Measurements from ENCODE around the gene C5orf46. TPM values are rescaled to one million over a fixed set of nuclear protein-coding genes. Genes with fewer than 3 reads are reported as not detected.
"Not testable (repeated sequence)": the region's sequence is repeated elsewhere in the genome, so short reads cannot be mapped to it uniquely, and the experiment has no call there.

The C5orf46 gene
- total RNA-seq, 2 experiments from 2014 or later: not detected

GRCh38 chr5:147949711-147950573 lies 43.6 kb upstream of the C5orf46 start:
- H2AFZ ChIP-seq (ENCODE audit: low read length): no peak overlapping the region
- BruUV-seq (replicated peaks): no TSS peak
- POLR2A ChIA-PET: no interaction called here

GRCh38 chr5:147946658-147947274 lies 40.4 kb upstream of the C5orf46 start:
- H3K36me3 ChIP-seq (ENCODE audit: insufficient read depth, low read length); H3K4me3 ChIP-seq (ENCODE audit: low read depth, low read length, poor library complexity, severe bottlenecking); H4K20me1 ChIP-seq (ENCODE audit: insufficient read depth, low read length); DNase-seq (ENCODE audit: low spot score); H3K4me2 ChIP-seq (ENCODE audit: low read length); H3K79me2 ChIP-seq (ENCODE audit: insufficient read depth, low read depth, low read length); intact Hi-C loops (cut with micrococcal nuclease; ENCODE audit: unreplicated experiment); CTCF ChIA-PET (ENCODE audit: unreplicated experiment); BruUV-seq (replicated peaks); H3K9me3 ChIP-seq (ENCODE audit: low read length); POLR2A ChIA-PET; H3K27ac ChIP-seq (ENCODE audit: low read depth, low read length, poor library complexity, severe bottlenecking); H2AFZ ChIP-seq (ENCODE audit: low read length); H3K9me2 ChIP-seq (ENCODE audit: insufficient read depth, low read length); H3K4me1 ChIP-seq (ENCODE audit: insufficient read depth, low read length, poor library complexity, severe bottlenecking): not testable (repeated sequence)

More at GRCh38 chr5:147949711-147950573, 43.6 kb upstream of the C5orf46 start:
- CTCF ChIA-PET (ENCODE audit: unreplicated experiment): no interaction called here
- DNase-seq (ENCODE audit: low spot score): peak; percentile 51
- H3K9me3 ChIP-seq (ENCODE audit: low read length): no peaks in the 10 kb centered on the region
- H3K9me2 ChIP-seq (ENCODE audit: insufficient read depth, low read length): no peaks in the 10 kb centered on the region
- H3K79me2 ChIP-seq (ENCODE audit: insufficient read depth, low read depth, low read length): no peaks in the 10 kb centered on the region
- no peaks in the 10 kb centered on the region for H3K36me3 ChIP-seq (ENCODE audit: insufficient read depth, low read length)
- no peaks in the 10 kb centered on the region for H4K20me1 ChIP-seq (ENCODE audit: insufficient read depth, low read length)
- H3K4me1 ChIP-seq (ENCODE audit: insufficient read depth, low read length, poor library complexity, severe bottlenecking): no peaks in the 10 kb centered on the region
- TF ChIP-seq EZH2phosphoT487 (IDR thresholded peaks at IDR 0.05; ENCODE audit: borderline replicate concordance, low read depth, low read length) (no peak), CTCF (conservative IDR thresholded peaks at IDR 0.05; ENCODE audit: low read length) (peak; percentile 89)
- no peak overlapping the region for H3K27ac ChIP-seq (ENCODE audit: low read depth, low read length, poor library complexity, severe bottlenecking)
- H3K4me2 ChIP-seq (ENCODE audit: low read length): no peak overlapping the region
- intact Hi-C loops (cut with micrococcal nuclease; ENCODE audit: unreplicated experiment): loop anchor here (2.0 to 10.0 kb wide), 2 partner anchors 175 to 781 kb away; no protein-coding TSS in a partner anchor
- H3K4me3 ChIP-seq (ENCODE audit: low read depth, low read length, poor library complexity, severe bottlenecking): no peak overlapping the region

- Histone ChIP-seq H3K9me3 (ENCODE audit: low read length) (no peaks in the 10 kb centered on the region), H3K4me3 (ENCODE audit: low read depth, low read length, poor library complexity, severe bottlenecking) (no peak overlapping the region), H3K79me2 (ENCODE audit: insufficient read depth, low read depth, low read length) (no peaks in the 10 kb centered on the region), H2AFZ (ENCODE audit: low read length) (no peak overlapping the region), H4K20me1 (ENCODE audit: insufficient read depth, low read length) (no peaks in the 10 kb centered on the region), H3K36me3 (ENCODE audit: insufficient read depth, low read length) (no peaks in the 10 kb centered on the region), H3K4me2 (ENCODE audit: low read length) (no peak overlapping the region), H3K27ac (ENCODE audit: low read depth, low read length, poor library complexity, severe bottlenecking) (no peak overlapping the region), H3K4me1 (ENCODE audit: insufficient read depth, low read length, poor library complexity, severe bottlenecking) (no peaks in the 10 kb centered on the region), H3K9me2 (ENCODE audit: insufficient read depth, low read length) (no peaks in the 10 kb centered on the region)
- BruUV-seq (replicated peaks): no TSS peak
- POLR2A ChIA-PET: no interaction called here
- intact Hi-C loops (cut with micrococcal nuclease; ENCODE audit: unreplicated experiment): no loop called here
- no peak for TF ChIP-seq EZH2phosphoT487 (IDR thresholded peaks at IDR 0.05; ENCODE audit: borderline replicate concordance, low read depth, low read length)
- no peak for TF ChIP-seq CTCF (conservative IDR thresholded peaks at IDR 0.05; ENCODE audit: low read length)
- CTCF ChIA-PET (ENCODE audit: unreplicated experiment): no interaction called here
- DNase-seq (ENCODE audit: low spot score): no peak
Observed at GRCh38 chr5:147939431-147940114, 33.2 kb upstream of the C5orf46 start.
